ENCODE data around the gene COL24A1.

Gene COL24A1

GRCh38 chr1:85952460-85952859 lies 204.1 kb downstream of the COL24A1 start:
- no peak for DNase-seq (ENCODE audit: extremely low read depth, low read depth)
- TF ChIP-seq CTCF (IDR thresholded peaks at IDR 0.05; ENCODE audit: low read depth, low read length): no peak

- no peak for DNase-seq (ENCODE audit: extremely low read depth, low read depth)
- no peak for TF ChIP-seq CTCF (IDR thresholded peaks at IDR 0.05; ENCODE audit: low read depth, low read length)
Measured at GRCh38 chr1:85947186-85947585, 209.4 kb downstream of the COL24A1 start.

GRCh38 chr1:85943945-85944344 lies 212.6 kb downstream of the COL24A1 start:
- TF ChIP-seq CTCF (IDR thresholded peaks at IDR 0.05; ENCODE audit: low read depth, low read length): no peak
- no peak for DNase-seq (ENCODE audit: extremely low read depth, low read depth)

- no peak for TF ChIP-seq CTCF (IDR thresholded peaks at IDR 0.05; ENCODE audit: low read depth, low read length)
- no peak for DNase-seq (ENCODE audit: extremely low read depth, low read depth)
Measured at GRCh38 chr1:85943526-85943925, 213.0 kb downstream of the COL24A1 start.

GRCh38 chr1:85940656-85941306 lies 215.8 kb downstream of the COL24A1 start:
- TF ChIP-seq CTCF (IDR thresholded peaks at IDR 0.05; ENCODE audit: low read depth, low read length): no peak
- no peak for DNase-seq (ENCODE audit: extremely low read depth, low read depth)

GRCh38 chr1:85938829-85939228 lies 217.7 kb downstream of the COL24A1 start:
- no peak for TF ChIP-seq CTCF (IDR thresholded peaks at IDR 0.05; ENCODE audit: low read depth, low read length)

GRCh38 chr1:85936470-85936869 lies 220.1 kb downstream of the COL24A1 start:
- DNase-seq (ENCODE audit: extremely low read depth, low read depth): no peak
- TF ChIP-seq CTCF (IDR thresholded peaks at IDR 0.05; ENCODE audit: low read depth, low read length): no peak

More at GRCh38 chr1:85938829-85939228, 217.7 kb downstream of the COL24A1 start:
- DNase-seq (ENCODE audit: extremely low read depth, low read depth): no peak

Data from AG09319 (cell line).